ENCODE results near the gene MYRF.

The MYRF gene

GRCh38 chr11:61718621-61719302 is 33.7 kb upstream of the MYRF start:
- DNase-seq (ENCODE audit: low read depth, low spot score), result no peak

- no peak for DNase-seq (ENCODE audit: low read depth, low spot score)
These were observed 32.5 kb upstream of the MYRF start for GRCh38 chr11:61719978-61720377.

- DNase-seq (ENCODE audit: low read depth, low spot score), result no peak
These were observed 31.8 kb upstream of the MYRF start for GRCh38 chr11:61720597-61720996.

GRCh38 chr11:61724437-61724836 is 28.0 kb upstream of the MYRF start:
- DNase-seq (ENCODE audit: low read depth, low spot score), result no peak

- no peak for DNase-seq (ENCODE audit: low read depth, low spot score)
These were observed 26.6 kb upstream of the MYRF start for GRCh38 chr11:61725781-61726231.

GRCh38 chr11:61726775-61727174 is 25.7 kb upstream of the MYRF start:
- no peak for DNase-seq (ENCODE audit: low read depth, low spot score)

GRCh38 chr11:61727401-61727811 is 25.0 kb upstream of the MYRF start:
- no peak for DNase-seq (ENCODE audit: low read depth, low spot score)

- no peak for DNase-seq (ENCODE audit: low read depth, low spot score)
These were observed 24.1 kb upstream of the MYRF start for GRCh38 chr11:61728066-61728939.

- no peak for DNase-seq (ENCODE audit: low read depth, low spot score)
These were observed 23.6 kb upstream of the MYRF start for GRCh38 chr11:61728940-61729219.

GRCh38 chr11:61730240-61730994 is 22.0 kb upstream of the MYRF start:
- no peak for DNase-seq (ENCODE audit: low read depth, low spot score)

- no peak for DNase-seq (ENCODE audit: low read depth, low spot score)
These were observed 21.1 kb upstream of the MYRF start for GRCh38 chr11:61731211-61731951.

- no peak for DNase-seq (ENCODE audit: low read depth, low spot score)
These were observed 20.3 kb upstream of the MYRF start for GRCh38 chr11:61731952-61732675.

GRCh38 chr11:61732705-61733104 is 19.7 kb upstream of the MYRF start:
- no peak for DNase-seq (ENCODE audit: low read depth, low spot score)

GRCh38 chr11:61733120-61733978 is 19.1 kb upstream of the MYRF start:
- peak; percentile 73 for DNase-seq (ENCODE audit: low read depth, low spot score)

- DNase-seq (ENCODE audit: low read depth, low spot score), result no peak
These were observed 17.7 kb upstream of the MYRF start for GRCh38 chr11:61734767-61735166.

GRCh38 chr11:61735391-61735790 is 17.0 kb upstream of the MYRF start:
- no peak for DNase-seq (ENCODE audit: low read depth, low spot score)

GRCh38 chr11:61736310-61736709 is 16.1 kb upstream of the MYRF start:
- no peak for DNase-seq (ENCODE audit: low read depth, low spot score)

GRCh38 chr11:61737131-61737530 is 15.3 kb upstream of the MYRF start:
- DNase-seq (ENCODE audit: low read depth, low spot score), result no peak

- no peak for DNase-seq (ENCODE audit: low read depth, low spot score)
These were observed 14.6 kb upstream of the MYRF start for GRCh38 chr11:61737636-61738386.
